ENCODE data around the gene AGRP. TPM values are rescaled to one million over a fixed set of nuclear protein-coding genes. Genes with fewer than 3 reads are reported as not detected.

Gene AGRP
- total RNA-seq, 2 donors from 2014 or later: not detected

DNA sequence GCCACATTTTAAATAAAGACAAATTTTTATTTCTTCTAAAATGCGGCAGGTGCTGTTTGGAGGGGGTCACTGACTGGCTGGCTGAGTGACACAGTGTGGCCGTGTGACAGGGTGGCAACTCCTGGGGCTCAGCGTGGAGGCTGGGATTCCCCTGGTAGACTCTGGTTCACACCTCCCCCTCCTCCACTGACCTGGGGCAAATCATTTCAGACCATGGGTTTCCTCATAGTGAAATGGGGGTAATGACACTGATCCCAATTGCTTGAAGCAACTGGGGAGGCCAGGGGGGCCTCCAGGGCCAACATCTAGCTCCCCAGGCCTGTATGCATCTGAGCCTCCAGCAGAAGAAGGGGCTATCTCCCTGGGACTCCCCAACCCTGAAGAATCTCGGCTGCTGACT is 45.8 kb downstream of the AGRP start:
- Mint-ChIP-seq H3K36me3 (ENCODE audit: low read depth) (peaks cover 21% of the 10 kb centered on the region), H3K4me3 (no peak overlapping the region), H3K27me3 (no peaks in the 10 kb centered on the region), H3K4me1 (no peaks in the 10 kb centered on the region), H3K9me3 (no peaks in the 10 kb centered on the region), H3K27ac (peak overlapping the region; percentile 68)
- ATAC-seq (replicated peaks): peak; percentile 35

DNA sequence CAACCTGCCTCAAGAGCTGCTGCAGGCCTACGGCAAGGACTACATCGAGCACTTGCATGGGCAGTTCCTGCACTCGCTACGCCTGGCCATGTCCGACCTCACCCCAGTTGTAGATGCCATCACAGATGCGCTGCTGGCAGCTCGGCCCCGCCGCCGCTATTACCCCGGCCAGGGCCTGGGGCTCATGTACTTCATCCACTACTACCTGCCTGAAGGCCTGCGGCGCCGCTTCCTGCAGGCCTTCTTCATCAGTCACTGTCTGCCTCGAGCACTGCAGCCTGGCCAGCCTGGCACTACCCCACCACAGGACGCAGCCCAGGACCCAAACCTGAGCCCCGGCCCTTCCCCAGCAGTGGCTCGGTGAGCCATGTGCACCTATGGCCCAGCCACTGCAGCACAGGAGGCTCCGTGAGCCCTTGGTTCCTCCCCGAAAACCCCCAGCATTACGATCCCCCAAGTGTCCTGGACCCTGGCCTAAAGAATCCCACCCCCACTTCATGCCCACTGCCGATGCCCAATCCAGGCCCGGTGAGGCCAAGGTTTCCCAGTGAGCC is 46.6 kb downstream of the AGRP start:
- Mint-ChIP-seq H3K27me3 (no peaks in the 10 kb centered on the region), H3K9me3 (no peaks in the 10 kb centered on the region), H3K4me3 (no peak overlapping the region), H3K36me3 (ENCODE audit: low read depth) (peaks cover 21% of the 10 kb centered on the region), H3K27ac (peak overlapping the region; percentile 68), H3K4me1 (no peaks in the 10 kb centered on the region)
- ATAC-seq (replicated peaks): no peak

DNA sequence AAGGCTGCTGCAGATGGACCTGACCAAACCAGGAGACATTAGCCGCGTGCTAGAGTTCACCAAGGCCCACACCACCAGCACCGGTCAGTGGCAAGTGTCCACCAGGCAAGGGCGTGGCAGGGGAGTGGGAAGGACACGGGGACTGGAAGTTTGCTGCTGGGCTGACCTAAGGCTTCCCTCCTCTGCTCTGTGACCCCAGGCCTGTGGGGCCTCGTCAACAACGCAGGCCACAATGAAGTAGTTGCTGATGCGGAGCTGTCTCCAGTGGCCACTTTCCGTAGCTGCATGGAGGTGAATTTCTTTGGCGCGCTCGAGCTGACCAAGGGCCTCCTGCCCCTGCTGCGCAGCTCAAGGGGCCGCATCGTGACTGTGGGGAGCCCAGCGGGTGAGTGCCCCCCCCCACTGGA is 47.6 kb downstream of the AGRP start:
- Mint-ChIP-seq H3K27me3 (no peaks in the 10 kb centered on the region), H3K9me3 (no peaks in the 10 kb centered on the region), H3K4me3 (no peak overlapping the region), H3K36me3 (ENCODE audit: low read depth) (peaks cover 21% of the 10 kb centered on the region), H3K27ac (no peak overlapping the region), H3K4me1 (no peaks in the 10 kb centered on the region)
- no peak for ATAC-seq (replicated peaks)

DNA sequence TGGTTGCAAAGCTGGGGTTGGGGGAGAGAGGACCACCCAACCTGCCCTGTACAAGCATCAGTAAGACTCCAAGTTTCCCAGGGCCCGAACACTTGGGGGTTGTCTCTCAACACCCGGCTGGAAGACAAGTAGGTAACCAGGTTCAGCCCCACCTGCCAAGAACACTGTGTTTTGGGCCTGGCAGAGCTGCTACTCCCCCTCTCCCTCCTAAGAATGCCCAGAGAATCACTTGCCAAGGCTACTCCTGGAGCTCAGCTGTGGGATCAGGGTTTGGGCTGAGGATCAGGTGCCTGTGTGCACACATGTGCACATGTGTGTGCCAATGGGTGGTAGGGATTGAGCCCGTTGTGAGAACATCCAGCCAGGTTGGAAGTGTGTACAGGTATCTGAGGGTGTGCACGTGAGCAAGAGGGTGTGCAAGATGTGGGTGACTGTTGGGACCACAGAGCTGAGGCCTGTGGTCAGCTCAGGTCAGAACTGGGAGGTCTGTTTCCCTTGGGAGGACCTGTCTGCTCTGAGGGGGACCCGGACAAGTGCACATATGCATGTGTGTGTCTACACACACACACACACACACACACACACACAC is 50.1 kb downstream of the AGRP start:
- no peaks in the 10 kb centered on the region for H3K4me1 Mint-ChIP-seq
- H3K4me3 Mint-ChIP-seq: no peak overlapping the region
- H3K9me3 Mint-ChIP-seq: no peaks in the 10 kb centered on the region
- H3K27ac Mint-ChIP-seq: no peak overlapping the region
- H3K36me3 Mint-ChIP-seq (ENCODE audit: low read depth): peaks cover 12% of the 10 kb centered on the region
- ATAC-seq (replicated peaks): no peak
- H3K27me3 Mint-ChIP-seq: peaks cover 16% of the 10 kb centered on the region

Other genes with a start within 250 kb of the AGRP start
- 100 to 1,000 TPM; 104 to 145 TPM for gene FHOD1, start 236.1 kb downstream of the AGRP start, total RNA-seq
- 10 to 100 TPM in 1 of 2 donors, 1 to 10 TPM in 1; 3.5 to 15.7 TPM for gene SLC9A5, start 234.6 kb downstream of the AGRP start, total RNA-seq
- gene PLEKHG4, start 204.0 kb downstream of the AGRP start, total RNA-seq: 10 to 100 TPM in 1 of 2 donors, 1 to 10 TPM in 1; 6.4 to 29.0 TPM
- gene KCTD19, start 156.8 kb downstream of the AGRP start, total RNA-seq: 1 to 10 TPM in 1 of 2 donors, under 1 TPM in 1; 0.50 to 4.4 TPM
- 1 to 10 TPM in 1 of 2 donors, not detected in 1; 1.6 TPM for gene LRRC36, start 156.7 kb downstream of the AGRP start, total RNA-seq
- gene TPPP3, start 90.0 kb downstream of the AGRP start, total RNA-seq: under 1 TPM in 1 of 2 donors, not detected in 1; 0.19 TPM
- gene ZDHHC1, start 67.1 kb downstream of the AGRP start, total RNA-seq: under 1 TPM; 0.52 to 0.74 TPM
- gene HSD11B2, start 52.4 kb downstream of the AGRP start, total RNA-seq: 1 to 10 TPM in 1 of 2 donors, under 1 TPM in 1; 0.21 to 1.4 TPM
- gene ATP6V0D1, start 2.4 kb downstream of the AGRP start, total RNA-seq: 10 to 100 TPM; 20.6 to 42.1 TPM
- gene RIPOR1, start 45.3 kb upstream of the AGRP start, total RNA-seq: 10 to 100 TPM; 30.4 to 57.0 TPM
- 10 to 100 TPM; 41.2 to 49.4 TPM for gene CTCF, start 79.0 kb upstream of the AGRP start, total RNA-seq
- gene CARMIL2, start 161.6 kb upstream of the AGRP start, total RNA-seq: 100 to 1,000 TPM; 134 to 169 TPM
- gene ACD, start 176.7 kb upstream of the AGRP start, total RNA-seq: 10 to 100 TPM; 37.5 to 63.4 TPM
- 10 to 100 TPM; 10.7 to 16.5 TPM for gene PARD6A, start 177.4 kb upstream of the AGRP start, total RNA-seq
- gene ENKD1, start 183.2 kb upstream of the AGRP start, total RNA-seq: 1 to 10 TPM; 9.1 to 9.4 TPM
- gene C16orf86, start 183.3 kb upstream of the AGRP start, total RNA-seq: 1 to 10 TPM; 1.5 to 1.8 TPM
- 10 to 100 TPM; 13.8 to 20.9 TPM for gene GFOD2, start 235.8 kb upstream of the AGRP start, total RNA-seq